HEK293 (cell line): ENCODE results near the gene MICAL3.

Experiments used
- CTCF ChIA-PET: fragments of 350-600 bp; formaldehyde crosslinking; extraction: SDS; loops from one replicate; lab custom pipeline; 2021; ENCODE audit warnings: antibody characterized with exemption; lab: Yijun Ruan, JAX
- POLR2A ChIA-PET: fragments of 300-600 bp; formaldehyde crosslinking; extraction: SDS; loops from one replicate; lab custom pipeline; 2020; ENCODE audit warnings: antibody characterized with exemption, inconsistent platforms; lab: Yijun Ruan, JAX
- H3K27ac ChIP-seq: fragments of 200-500 bp; sonication (Bioruptor generic); 2 replicates; pipeline ENCODE4 v1.5.1; 2014; ENCODE audit warnings: low read depth, low read length, control low read depth, inconsistent platforms; ENCODE audit errors: extremely low read depth
- H3K36me3 ChIP-seq, 2 experiments: fragments of 200-500 bp in 1 of 2; sonication (Bioruptor generic) in 1 of 2; 1 replicate in 1 of 2; 2 replicates in 1 of 2; pipeline ENCODE4 v1.5.1; 2014 to 2017; ENCODE audit warnings: inconsistent platforms in 2 of 2, low read length in 2 of 2; ENCODE audit not compliant: control insufficient read depth in 2 of 2, insufficient read depth in 1 of 2
- H3K4me1 ChIP-seq: fragments of 200-500 bp; sonication (Bioruptor generic); 2 replicates; pipeline ENCODE4 v1.5.1; 2014; ENCODE audit warnings: mild to moderate bottlenecking, low read length, inconsistent platforms; ENCODE audit not compliant: control insufficient read depth, insufficient read depth
- H3K4me3 ChIP-seq: 2 replicates; pipeline ENCODE4 v1.5.1; 2011; ENCODE audit warnings: low read depth, mild to moderate bottlenecking, control low read depth, low read length, moderate library complexity
- H3K9me3 ChIP-seq: fragments of 200-500 bp; sonication (Bioruptor generic); 2 replicates; pipeline ENCODE4 v1.5.1; 2014; ENCODE audit warnings: low read depth, low read length, inconsistent platforms; ENCODE audit not compliant: control insufficient read depth, insufficient read depth
- RBAK ChIP-seq: fragments of 450-650 bp; formaldehyde crosslinking; IDR thresholded peaks from 2 replicates; pipeline ENCODE4 v1.5.1; 2016; ENCODE audit warnings: missing biosample characterization, missing genetic modification characterization
- YY2 ChIP-seq: fragments of 450-650 bp; formaldehyde crosslinking; IDR thresholded peaks from 2 replicates; pipeline ENCODE4 v1.5.1; 2016; ENCODE audit warnings: missing biosample characterization, missing genetic modification characterization
- ZBTB21 ChIP-seq: fragments of 450-650 bp; formaldehyde crosslinking; IDR thresholded peaks from 2 replicates; pipeline ENCODE4 v1.5.1; 2017; ENCODE audit warnings: missing biosample characterization, missing genetic modification characterization
- ZBTB48 ChIP-seq: fragments of 450-650 bp; formaldehyde crosslinking; IDR thresholded peaks from 2 replicates; pipeline ENCODE4 v1.5.1; 2016; ENCODE audit warnings: missing biosample characterization, missing genetic modification characterization
- ZFP37 ChIP-seq: fragments of 450-650 bp; formaldehyde crosslinking; IDR thresholded peaks from 2 replicates; pipeline ENCODE4 v1.5.1; 2016; ENCODE audit warnings: missing biosample characterization, missing genetic modification characterization
- ZNF112 ChIP-seq: fragments of 450-650 bp; formaldehyde crosslinking; IDR thresholded peaks from 2 replicates; pipeline ENCODE4 v1.5.0; 2017; ENCODE audit warnings: missing biosample characterization, missing genetic modification characterization
- ZNF2 ChIP-seq: fragments of 450-650 bp; formaldehyde crosslinking; IDR thresholded peaks from 2 replicates; pipeline ENCODE4 v1.5.1; 2016; ENCODE audit warnings: missing biosample characterization, missing genetic modification characterization
- ZNF274 ChIP-seq, 2 experiments: fragments of 200-500 bp in 1 of 2; fragments of 450-650 bp in 1 of 2; sonication (Bioruptor generic) in 1 of 2; formaldehyde crosslinking in 1 of 2; IDR thresholded peaks; 2 replicates each; pipeline versions ENCODE4 v1.5.1 to v1.6.1; 2014 to 2016; ENCODE audit warnings: borderline replicate concordance in 1 of 2, inconsistent platforms in 1 of 2, low read length in 1 of 2, missing biosample characterization in 1 of 2, missing genetic modification characterization in 1 of 2
- ZNF311 ChIP-seq: fragments of 450-650 bp; formaldehyde crosslinking; IDR thresholded peaks from 2 replicates; pipeline ENCODE4 v1.5.1; 2017; ENCODE audit warnings: missing biosample characterization, missing genetic modification characterization, borderline replicate concordance
- ZNF555 ChIP-seq: fragments of 450-650 bp; formaldehyde crosslinking; conservative IDR thresholded peaks from 2 replicates; pipeline ENCODE4 v1.5.1; 2017; ENCODE audit warnings: missing biosample characterization, mild to moderate bottlenecking, missing genetic modification characterization, inconsistent platforms
- ZNF600 ChIP-seq: fragments of 450-650 bp; formaldehyde crosslinking; IDR thresholded peaks from 2 replicates; pipeline ENCODE4 v1.5.1; 2016; ENCODE audit warnings: missing biosample characterization, missing genetic modification characterization
- ZNF610 ChIP-seq: fragments of 450-650 bp; formaldehyde crosslinking; IDR thresholded peaks from 2 replicates; pipeline ENCODE4 v1.5.1; 2016; ENCODE audit warnings: missing biosample characterization, missing genetic modification characterization, borderline replicate concordance
- ZNF701 ChIP-seq: fragments of 450-650 bp; formaldehyde crosslinking; IDR thresholded peaks from 2 replicates; pipeline ENCODE4 v1.5.1; 2016; ENCODE audit warnings: missing biosample characterization, missing genetic modification characterization
- ZXDB ChIP-seq: fragments of 450-650 bp; formaldehyde crosslinking; IDR thresholded peaks from 2 replicates; pipeline ENCODE4 v1.5.1; 2016; ENCODE audit warnings: missing biosample characterization, missing genetic modification characterization
- TF ChIP-seq, protein P1 (sequence below): fragments of 450-650 bp; formaldehyde crosslinking; IDR thresholded peaks from 2 replicates; pipeline ENCODE4 v1.5.1; 2016; ENCODE audit warnings: missing biosample characterization, missing genetic modification characterization
- TF ChIP-seq, protein P2 (sequence below): fragments of 450-650 bp; formaldehyde crosslinking; IDR thresholded peaks from 2 replicates; pipeline ENCODE4 v1.5.1; 2016; ENCODE audit warnings: missing biosample characterization, missing genetic modification characterization
- TF ChIP-seq, protein P3 (sequence below): fragments of 450-650 bp; formaldehyde crosslinking; IDR thresholded peaks from 2 replicates; pipeline ENCODE4 v1.5.1; 2016; ENCODE audit warnings: missing biosample characterization, missing genetic modification characterization
- TF ChIP-seq, protein P4 (sequence below): fragments of 450-650 bp; formaldehyde crosslinking; IDR thresholded peaks from 2 replicates; pipeline ENCODE4 v1.5.1; 2017; ENCODE audit warnings: missing biosample characterization, missing genetic modification characterization
- TF ChIP-seq, protein P5 (sequence below): fragments of 450-650 bp; formaldehyde crosslinking; IDR thresholded peaks from 2 replicates; pipeline ENCODE4 v1.5.1; 2016; ENCODE audit warnings: missing biosample characterization, missing genetic modification characterization

The MICAL3 gene

DNA sequence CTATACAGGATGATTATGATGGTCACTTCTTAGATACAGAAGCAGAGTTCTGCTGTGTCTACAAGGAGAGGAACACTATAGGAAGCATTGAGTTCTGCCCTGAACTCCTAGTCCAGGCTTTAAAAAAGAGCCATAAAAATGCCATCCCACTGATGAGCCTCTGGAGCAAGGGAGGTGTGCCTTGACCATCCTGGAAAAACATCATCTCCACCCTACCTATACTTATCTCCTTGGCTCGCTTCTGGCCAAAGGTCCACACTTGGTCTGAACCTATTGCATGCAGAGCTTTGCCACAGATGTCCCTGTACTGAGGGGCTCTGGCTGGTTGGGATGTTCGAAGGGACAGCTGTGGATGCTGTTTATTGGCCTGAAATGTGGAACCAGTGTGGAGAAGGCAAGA, 49.1 kb upstream of the MICAL3 start:
- no peaks in the 10 kb centered on the region for H3K4me1 ChIP-seq
- no peak overlapping the region for H3K4me3 ChIP-seq
- ChIA-PET CTCF (interaction anchor here (1.1 to 8.8 kb wide), 6 partner anchors 10 to 252 kb away, joined by 3 to 279 read pairs (median 12); no protein-coding TSS in a partner anchor), POLR2A (interaction anchor here (0.8 kb wide), 1 partner anchor 38 kb away, joined by 3 read pairs; no protein-coding TSS in a partner anchor)
- no peak overlapping the region for H3K27ac ChIP-seq
- no peaks in the 10 kb centered on the region for H3K9me3 ChIP-seq
- H3K36me3 ChIP-seq = no peaks in the 10 kb centered on the region
- TF ChIP-seq, protein P1, sequence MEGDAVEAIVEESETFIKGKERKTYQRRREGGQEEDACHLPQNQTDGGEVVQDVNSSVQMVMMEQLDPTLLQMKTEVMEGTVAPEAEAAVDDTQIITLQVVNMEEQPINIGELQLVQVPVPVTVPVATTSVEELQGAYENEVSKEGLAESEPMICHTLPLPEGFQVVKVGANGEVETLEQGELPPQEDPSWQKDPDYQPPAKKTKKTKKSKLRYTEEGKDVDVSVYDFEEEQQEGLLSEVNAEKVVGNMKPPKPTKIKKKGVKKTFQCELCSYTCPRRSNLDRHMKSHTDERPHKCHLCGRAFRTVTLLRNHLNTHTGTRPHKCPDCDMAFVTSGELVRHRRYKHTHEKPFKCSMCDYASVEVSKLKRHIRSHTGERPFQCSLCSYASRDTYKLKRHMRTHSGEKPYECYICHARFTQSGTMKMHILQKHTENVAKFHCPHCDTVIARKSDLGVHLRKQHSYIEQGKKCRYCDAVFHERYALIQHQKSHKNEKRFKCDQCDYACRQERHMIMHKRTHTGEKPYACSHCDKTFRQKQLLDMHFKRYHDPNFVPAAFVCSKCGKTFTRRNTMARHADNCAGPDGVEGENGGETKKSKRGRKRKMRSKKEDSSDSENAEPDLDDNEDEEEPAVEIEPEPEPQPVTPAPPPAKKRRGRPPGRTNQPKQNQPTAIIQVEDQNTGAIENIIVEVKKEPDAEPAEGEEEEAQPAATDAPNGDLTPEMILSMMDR (tag by site-specific recombination) = no peak
- TF ChIP-seq RBAK = no peak
- TF ChIP-seq ZNF311 (tag by site-specific recombination) = no peak
- TF ChIP-seq, protein P2, sequence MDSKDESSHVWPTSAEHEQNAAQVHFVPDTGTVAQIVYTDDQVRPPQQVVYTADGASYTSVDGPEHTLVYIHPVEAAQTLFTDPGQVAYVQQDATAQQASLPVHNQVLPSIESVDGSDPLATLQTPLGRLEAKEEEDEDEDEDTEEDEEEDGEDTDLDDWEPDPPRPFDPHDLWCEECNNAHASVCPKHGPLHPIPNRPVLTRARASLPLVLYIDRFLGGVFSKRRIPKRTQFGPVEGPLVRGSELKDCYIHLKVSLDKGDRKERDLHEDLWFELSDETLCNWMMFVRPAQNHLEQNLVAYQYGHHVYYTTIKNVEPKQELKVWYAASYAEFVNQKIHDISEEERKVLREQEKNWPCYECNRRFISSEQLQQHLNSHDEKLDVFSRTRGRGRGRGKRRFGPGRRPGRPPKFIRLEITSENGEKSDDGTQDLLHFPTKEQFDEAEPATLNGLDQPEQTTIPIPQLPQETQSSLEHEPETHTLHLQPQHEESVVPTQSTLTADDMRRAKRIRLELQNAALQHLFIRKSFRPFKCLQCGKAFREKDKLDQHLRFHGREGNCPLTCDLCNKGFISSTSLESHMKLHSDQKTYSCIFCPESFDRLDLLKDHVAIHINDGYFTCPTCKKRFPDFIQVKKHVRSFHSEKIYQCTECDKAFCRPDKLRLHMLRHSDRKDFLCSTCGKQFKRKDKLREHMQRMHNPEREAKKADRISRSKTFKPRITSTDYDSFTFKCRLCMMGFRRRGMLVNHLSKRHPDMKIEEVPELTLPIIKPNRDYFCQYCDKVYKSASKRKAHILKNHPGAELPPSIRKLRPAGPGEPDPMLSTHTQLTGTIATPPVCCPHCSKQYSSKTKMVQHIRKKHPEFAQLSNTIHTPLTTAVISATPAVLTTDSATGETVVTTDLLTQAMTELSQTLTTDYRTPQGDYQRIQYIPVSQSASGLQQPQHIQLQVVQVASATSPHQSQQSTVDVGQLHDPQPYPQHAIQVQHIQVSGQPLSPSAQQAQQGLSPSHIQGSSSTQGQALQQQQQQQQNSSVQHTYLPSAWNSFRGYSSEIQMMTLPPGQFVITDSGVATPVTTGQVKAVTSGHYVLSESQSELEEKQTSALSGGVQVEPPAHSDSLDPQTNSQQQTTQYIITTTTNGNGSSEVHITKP = no peak
- no peak for TF ChIP-seq YY2 (tag by site-specific recombination)
- no peak for TF ChIP-seq ZNF600 (tag by site-specific recombination)
- TF ChIP-seq ZNF2 (tag by site-specific recombination) = no peak
- TF ChIP-seq ZBTB21 (tag by site-specific recombination) = no peak
- no peak for TF ChIP-seq ZNF274 (IDR thresholded peaks at IDR 0.05; ENCODE audit: low read length)
- no peak for TF ChIP-seq ZNF274 (tag by site-specific recombination; IDR thresholded peaks at IDR 0.05; ENCODE audit: borderline replicate concordance)
- TF ChIP-seq ZFP37 = no peak
- no peak for TF ChIP-seq ZNF112 (tag by site-specific recombination)
- no peak for TF ChIP-seq ZXDB (tag by site-specific recombination)
- no peak for TF ChIP-seq ZNF610
- TF ChIP-seq, protein P3, sequence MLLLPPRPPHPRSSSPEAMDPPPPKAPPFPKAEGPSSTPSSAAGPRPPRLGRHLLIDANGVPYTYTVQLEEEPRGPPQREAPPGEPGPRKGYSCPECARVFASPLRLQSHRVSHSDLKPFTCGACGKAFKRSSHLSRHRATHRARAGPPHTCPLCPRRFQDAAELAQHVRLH (tag by site-specific recombination) = no peak
- no peak for TF ChIP-seq ZNF555
- no peak for TF ChIP-seq ZNF701
- TF ChIP-seq, protein P4, sequence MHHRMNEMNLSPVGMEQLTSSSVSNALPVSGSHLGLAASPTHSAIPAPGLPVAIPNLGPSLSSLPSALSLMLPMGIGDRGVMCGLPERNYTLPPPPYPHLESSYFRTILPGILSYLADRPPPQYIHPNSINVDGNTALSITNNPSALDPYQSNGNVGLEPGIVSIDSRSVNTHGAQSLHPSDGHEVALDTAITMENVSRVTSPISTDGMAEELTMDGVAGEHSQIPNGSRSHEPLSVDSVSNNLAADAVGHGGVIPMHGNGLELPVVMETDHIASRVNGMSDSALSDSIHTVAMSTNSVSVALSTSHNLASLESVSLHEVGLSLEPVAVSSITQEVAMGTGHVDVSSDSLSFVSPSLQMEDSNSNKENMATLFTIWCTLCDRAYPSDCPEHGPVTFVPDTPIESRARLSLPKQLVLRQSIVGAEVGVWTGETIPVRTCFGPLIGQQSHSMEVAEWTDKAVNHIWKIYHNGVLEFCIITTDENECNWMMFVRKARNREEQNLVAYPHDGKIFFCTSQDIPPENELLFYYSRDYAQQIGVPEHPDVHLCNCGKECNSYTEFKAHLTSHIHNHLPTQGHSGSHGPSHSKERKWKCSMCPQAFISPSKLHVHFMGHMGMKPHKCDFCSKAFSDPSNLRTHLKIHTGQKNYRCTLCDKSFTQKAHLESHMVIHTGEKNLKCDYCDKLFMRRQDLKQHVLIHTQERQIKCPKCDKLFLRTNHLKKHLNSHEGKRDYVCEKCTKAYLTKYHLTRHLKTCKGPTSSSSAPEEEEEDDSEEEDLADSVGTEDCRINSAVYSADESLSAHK (tag by site-specific recombination) = no peak
- TF ChIP-seq ZBTB48 (tag by site-specific recombination) = no peak
- TF ChIP-seq, protein P5, sequence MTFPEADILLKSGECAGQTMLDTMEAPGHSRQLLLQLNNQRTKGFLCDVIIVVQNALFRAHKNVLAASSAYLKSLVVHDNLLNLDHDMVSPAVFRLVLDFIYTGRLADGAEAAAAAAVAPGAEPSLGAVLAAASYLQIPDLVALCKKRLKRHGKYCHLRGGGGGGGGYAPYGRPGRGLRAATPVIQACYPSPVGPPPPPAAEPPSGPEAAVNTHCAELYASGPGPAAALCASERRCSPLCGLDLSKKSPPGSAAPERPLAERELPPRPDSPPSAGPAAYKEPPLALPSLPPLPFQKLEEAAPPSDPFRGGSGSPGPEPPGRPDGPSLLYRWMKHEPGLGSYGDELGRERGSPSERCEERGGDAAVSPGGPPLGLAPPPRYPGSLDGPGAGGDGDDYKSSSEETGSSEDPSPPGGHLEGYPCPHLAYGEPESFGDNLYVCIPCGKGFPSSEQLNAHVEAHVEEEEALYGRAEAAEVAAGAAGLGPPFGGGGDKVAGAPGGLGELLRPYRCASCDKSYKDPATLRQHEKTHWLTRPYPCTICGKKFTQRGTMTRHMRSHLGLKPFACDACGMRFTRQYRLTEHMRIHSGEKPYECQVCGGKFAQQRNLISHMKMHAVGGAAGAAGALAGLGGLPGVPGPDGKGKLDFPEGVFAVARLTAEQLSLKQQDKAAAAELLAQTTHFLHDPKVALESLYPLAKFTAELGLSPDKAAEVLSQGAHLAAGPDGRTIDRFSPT (tag by site-specific recombination) = no peak
